ENCODE results near the gene ADAM22. TPM values are rescaled to one million over a fixed set of nuclear protein-coding genes. Genes with fewer than 3 reads are reported as not detected.

ADAM22 gene
- total RNA-seq, 2 donors from 2014 or later: 0.32 to 0.82 TPM

- H3K9me3 Mint-ChIP-seq: no peaks in the 10 kb centered on the region
- no peak overlapping the region for H3K4me3 Mint-ChIP-seq
- no peaks in the 10 kb centered on the region for H3K36me3 Mint-ChIP-seq (ENCODE audit: low read depth)
- H3K27me3 Mint-ChIP-seq: no peaks in the 10 kb centered on the region
- H3K4me1 Mint-ChIP-seq: no peaks in the 10 kb centered on the region
- ATAC-seq (replicated peaks): no peak
- H3K27ac Mint-ChIP-seq: no peak overlapping the region
Observed at GRCh38 chr7:88001744-88002530, 67.9 kb downstream of the ADAM22 start.

GRCh38 chr7:88002617-88003016, 68.6 kb downstream of the ADAM22 start:
- H3K9me3 Mint-ChIP-seq: no peaks in the 10 kb centered on the region
- no peak for ATAC-seq (replicated peaks)
- no peaks in the 10 kb centered on the region for H3K27me3 Mint-ChIP-seq
- H3K4me1 Mint-ChIP-seq: no peaks in the 10 kb centered on the region
- H3K4me3 Mint-ChIP-seq: no peak overlapping the region
- no peaks in the 10 kb centered on the region for H3K36me3 Mint-ChIP-seq (ENCODE audit: low read depth)
- H3K27ac Mint-ChIP-seq: no peak overlapping the region

GRCh38 chr7:88003581-88003980, 69.5 kb downstream of the ADAM22 start:
- no peak for ATAC-seq (replicated peaks)
- Mint-ChIP-seq H3K4me1 (no peaks in the 10 kb centered on the region), H3K9me3 (no peaks in the 10 kb centered on the region), H3K27ac (no peak overlapping the region), H3K4me3 (no peak overlapping the region), H3K36me3 (ENCODE audit: low read depth) (no peaks in the 10 kb centered on the region), H3K27me3 (no peaks in the 10 kb centered on the region)

- H3K27ac Mint-ChIP-seq: no peak overlapping the region
- H3K4me1 Mint-ChIP-seq: no peaks in the 10 kb centered on the region
- no peaks in the 10 kb centered on the region for H3K36me3 Mint-ChIP-seq (ENCODE audit: low read depth)
- H3K9me3 Mint-ChIP-seq: no peaks in the 10 kb centered on the region
- no peaks in the 10 kb centered on the region for H3K27me3 Mint-ChIP-seq
- ATAC-seq (replicated peaks): no peak
- H3K4me3 Mint-ChIP-seq: no peak overlapping the region
Observed at GRCh38 chr7:88005191-88005590, 71.1 kb downstream of the ADAM22 start.

- no peak overlapping the region for H3K4me3 Mint-ChIP-seq
- no peak for ATAC-seq (replicated peaks)
- H3K36me3 Mint-ChIP-seq (ENCODE audit: low read depth): no peaks in the 10 kb centered on the region
- H3K27ac Mint-ChIP-seq: no peak overlapping the region
- H3K4me1 Mint-ChIP-seq: no peaks in the 10 kb centered on the region
- no peaks in the 10 kb centered on the region for H3K9me3 Mint-ChIP-seq
- no peaks in the 10 kb centered on the region for H3K27me3 Mint-ChIP-seq
Observed at GRCh38 chr7:88009651-88010050, 75.6 kb downstream of the ADAM22 start.

- no peaks in the 10 kb centered on the region for H3K9me3 Mint-ChIP-seq
- H3K4me1 Mint-ChIP-seq: no peaks in the 10 kb centered on the region
- H3K27me3 Mint-ChIP-seq: no peaks in the 10 kb centered on the region
- H3K27ac Mint-ChIP-seq: no peak overlapping the region
- H3K36me3 Mint-ChIP-seq (ENCODE audit: low read depth): no peaks in the 10 kb centered on the region
- H3K4me3 Mint-ChIP-seq: no peak overlapping the region
- no peak for ATAC-seq (replicated peaks)
Observed at GRCh38 chr7:88012086-88012485, 78.0 kb downstream of the ADAM22 start.

- Mint-ChIP-seq H3K36me3 (ENCODE audit: low read depth) (no peaks in the 10 kb centered on the region), H3K27me3 (no peaks in the 10 kb centered on the region), H3K4me3 (no peak overlapping the region), H3K9me3 (no peaks in the 10 kb centered on the region), H3K27ac (no peak overlapping the region), H3K4me1 (no peaks in the 10 kb centered on the region)
- ATAC-seq (replicated peaks): no peak
Observed at GRCh38 chr7:88013981-88014380, 79.9 kb downstream of the ADAM22 start.

- H3K4me1 Mint-ChIP-seq: no peaks in the 10 kb centered on the region
- no peak overlapping the region for H3K27ac Mint-ChIP-seq
- no peaks in the 10 kb centered on the region for H3K9me3 Mint-ChIP-seq
- ATAC-seq (replicated peaks): no peak
- H3K36me3 Mint-ChIP-seq (ENCODE audit: low read depth): no peaks in the 10 kb centered on the region
- H3K4me3 Mint-ChIP-seq: no peak overlapping the region
- no peaks in the 10 kb centered on the region for H3K27me3 Mint-ChIP-seq
Observed at GRCh38 chr7:88014581-88014980, 80.5 kb downstream of the ADAM22 start.

- no peak overlapping the region for H3K4me3 Mint-ChIP-seq
- no peaks in the 10 kb centered on the region for H3K9me3 Mint-ChIP-seq
- H3K4me1 Mint-ChIP-seq: no peaks in the 10 kb centered on the region
- H3K36me3 Mint-ChIP-seq (ENCODE audit: low read depth): no peaks in the 10 kb centered on the region
- no peaks in the 10 kb centered on the region for H3K27me3 Mint-ChIP-seq
- no peak for ATAC-seq (replicated peaks)
- H3K27ac Mint-ChIP-seq: no peak overlapping the region
Observed at GRCh38 chr7:88015309-88015708, 81.3 kb downstream of the ADAM22 start.

- no peak overlapping the region for H3K4me3 Mint-ChIP-seq
- no peaks in the 10 kb centered on the region for H3K4me1 Mint-ChIP-seq
- H3K27ac Mint-ChIP-seq: no peak overlapping the region
- no peaks in the 10 kb centered on the region for H3K27me3 Mint-ChIP-seq
- no peaks in the 10 kb centered on the region for H3K36me3 Mint-ChIP-seq (ENCODE audit: low read depth)
- no peak for ATAC-seq (replicated peaks)
- H3K9me3 Mint-ChIP-seq: no peaks in the 10 kb centered on the region
Observed at GRCh38 chr7:88018501-88018900, 84.5 kb downstream of the ADAM22 start.

- Mint-ChIP-seq H3K27me3 (no peaks in the 10 kb centered on the region), H3K4me3 (no peak overlapping the region), H3K36me3 (ENCODE audit: low read depth) (no peaks in the 10 kb centered on the region), H3K9me3 (peaks cover 5% of the 10 kb centered on the region), H3K4me1 (no peaks in the 10 kb centered on the region), H3K27ac (no peak overlapping the region)
- no peak for ATAC-seq (replicated peaks)
Observed at GRCh38 chr7:88020953-88021665, 87.1 kb downstream of the ADAM22 start.

GRCh38 chr7:88027724-88028123, 93.7 kb downstream of the ADAM22 start:
- Mint-ChIP-seq H3K27me3 (no peaks in the 10 kb centered on the region), H3K4me3 (no peak overlapping the region), H3K27ac (no peak overlapping the region), H3K9me3 (peaks cover 23% of the 10 kb centered on the region), H3K4me1 (no peaks in the 10 kb centered on the region), H3K36me3 (ENCODE audit: low read depth) (no peaks in the 10 kb centered on the region)
- ATAC-seq (replicated peaks): no peak

- Mint-ChIP-seq H3K4me3 (no peak overlapping the region), H3K27me3 (no peaks in the 10 kb centered on the region), H3K4me1 (no peaks in the 10 kb centered on the region), H3K27ac (no peak overlapping the region), H3K36me3 (ENCODE audit: low read depth) (no peaks in the 10 kb centered on the region), H3K9me3 (peaks cover 22% of the 10 kb centered on the region)
- ATAC-seq (replicated peaks): no peak
Observed at GRCh38 chr7:88034083-88034695, 100.1 kb downstream of the ADAM22 start.

GRCh38 chr7:88037050-88037449, 103.0 kb downstream of the ADAM22 start:
- no peaks in the 10 kb centered on the region for H3K4me1 Mint-ChIP-seq
- ATAC-seq (replicated peaks): no peak
- no peak overlapping the region for H3K4me3 Mint-ChIP-seq
- H3K27ac Mint-ChIP-seq: no peak overlapping the region
- H3K9me3 Mint-ChIP-seq: peaks cover 6% of the 10 kb centered on the region
- H3K27me3 Mint-ChIP-seq: no peaks in the 10 kb centered on the region
- H3K36me3 Mint-ChIP-seq (ENCODE audit: low read depth): no peaks in the 10 kb centered on the region

GRCh38 chr7:88040694-88041093, 106.6 kb downstream of the ADAM22 start:
- no peak for ATAC-seq (replicated peaks)
- H3K9me3 Mint-ChIP-seq: no peaks in the 10 kb centered on the region
- no peak overlapping the region for H3K27ac Mint-ChIP-seq
- H3K4me3 Mint-ChIP-seq: no peak overlapping the region
- no peaks in the 10 kb centered on the region for H3K36me3 Mint-ChIP-seq (ENCODE audit: low read depth)
- peaks cover 4% of the 10 kb centered on the region for H3K4me1 Mint-ChIP-seq
- no peaks in the 10 kb centered on the region for H3K27me3 Mint-ChIP-seq

Measured in activated T-helper 17 cell treated with anti-CD3 and anti-CD28 coated beads, Interleukin-2, amount 50 U/mL, for 72 hours (primary cell).